ENCODE data around the gene GJD3. TPM values are rescaled to one million over a fixed set of nuclear protein-coding genes. Genes with fewer than 3 reads are reported as not detected.
A peak's percentile ranks its signal among the peaks of the same experiment; 100 is the strongest.

The GJD3 gene
- total and polyA plus RNA-seq, 2 of the 4 experiments (the other 2 are of a cell fraction), result 0.10 TPM; not detected in 1

DNA sequence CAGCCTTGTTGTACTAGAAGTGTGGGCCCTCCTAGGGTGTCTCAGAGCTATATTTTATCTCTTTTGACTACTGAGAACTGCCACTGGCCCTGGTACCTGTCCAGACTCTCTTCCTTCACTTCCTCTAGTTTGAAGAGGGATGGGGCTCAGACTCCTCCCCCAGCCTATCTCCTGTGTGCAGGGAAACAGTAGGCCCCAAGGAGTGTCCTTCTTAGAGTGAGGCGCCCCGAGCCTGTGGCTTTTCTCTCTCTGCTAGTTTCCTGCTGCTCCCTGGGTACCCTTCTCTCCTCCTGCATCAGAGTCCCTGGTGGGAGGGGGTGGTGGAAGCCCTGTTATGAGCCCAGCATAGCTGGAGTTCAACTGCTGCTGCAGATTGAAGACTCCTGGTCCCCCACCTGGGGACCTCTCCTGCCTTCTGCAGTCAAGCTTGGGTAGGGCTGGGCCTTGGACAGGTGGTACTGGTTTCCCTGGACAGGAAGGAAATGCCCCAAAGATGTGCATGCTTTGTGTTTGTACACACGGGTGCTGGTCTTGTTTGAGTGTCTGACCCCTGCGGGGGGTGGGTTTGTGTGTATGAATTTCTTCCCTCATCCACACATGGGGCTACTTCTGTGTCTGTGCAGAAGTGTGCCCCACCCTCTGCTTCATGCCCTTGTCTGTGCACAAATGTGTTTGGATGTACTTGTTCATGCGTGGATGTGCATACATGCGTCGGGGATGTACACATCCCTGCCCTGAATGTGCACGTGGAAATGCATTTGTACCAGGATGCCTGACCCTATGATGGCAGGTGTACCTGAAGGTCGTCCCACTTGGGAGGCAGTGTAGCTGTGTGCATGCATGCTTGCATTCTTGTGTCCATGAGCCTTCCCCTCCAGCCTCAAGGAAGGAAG lies 48.6 kb downstream of the GJD3 start (continued):
- TF ChIP-seq USF2 (IDR thresholded peaks at IDR 0.05; ENCODE audit: low read depth, low read length), result no peak

DNA sequence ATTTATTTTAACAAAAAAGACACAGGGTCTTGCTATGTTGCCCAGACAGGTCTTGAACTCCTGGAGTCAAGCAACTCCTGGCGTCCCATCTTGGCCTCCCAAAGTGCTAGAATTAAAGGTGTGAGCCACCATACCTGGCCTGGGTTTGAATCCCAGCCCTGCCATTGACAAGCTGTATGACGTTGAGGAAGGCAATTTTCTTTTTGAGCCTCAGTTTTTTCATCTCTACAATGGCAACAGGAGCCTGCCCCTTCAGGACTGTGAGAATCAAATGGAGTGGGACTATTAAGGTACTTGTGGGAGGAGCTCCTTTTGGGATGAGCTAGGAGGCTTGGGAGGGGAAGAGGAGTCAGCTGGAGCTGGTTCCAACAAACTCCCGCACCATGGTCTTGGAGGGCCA lies 49.3 kb downstream of the GJD3 start:
- peak overlapping the region; percentile 81 for H2BK20ac ChIP-seq (ENCODE audit: low read depth, low read length)
- intact Hi-C loops (cut with micrococcal nuclease), result no loop called here
- WGBS, 2 experiments (ENCODE audit: extremely low coverage in 2 of 2, insufficient read length in 1 of 2), result 100% methylated on average over 1 of the region's 3 CpGs; no CpG with 5 or more reads in 1 of the 2 experiments
- no peak overlapping the region for H2AFZ ChIP-seq (replicated peaks; ENCODE audit: low read length, poor library complexity)
- H3K4me1 ChIP-seq (ENCODE audit: control insufficient read depth, insufficient read depth, low read length), result peaks cover 62% of the 10 kb centered on the region
- no peak for ATAC-seq (ENCODE audit: low read depth)
- DNase-seq, result no peak
- H3K9me1 ChIP-seq (ENCODE audit: insufficient read depth, low read length), result peaks cover 47% of the 10 kb centered on the region
- no peaks in the 10 kb centered on the region for H3K9me3 ChIP-seq (ENCODE audit: control insufficient read depth, insufficient read depth, low read length)
- H4K8ac ChIP-seq (ENCODE audit: low read depth in 2 of 2, low read length in 2 of 2), result peak overlapping the region in 1 of 2 experiments; percentile 39; a peak in 2 of 4 replicates
- no peak overlapping the region for H3K4me3 ChIP-seq (ENCODE audit: insufficient read depth, low read depth, low read length)
- POLR2A ChIA-PET (ENCODE audit: unreplicated experiment), result no interaction called here
- in situ Hi-C loops (cut with MboI; ENCODE audit: low sequenced_read_pairs), result no loop called here
- H2AK9ac ChIP-seq (replicated peaks; ENCODE audit: low read depth, low read length, poor library complexity), result peak overlapping the region; percentile 45
- peak overlapping the region; percentile 91 for H3K4ac ChIP-seq (ENCODE audit: low read depth, low read length)
- peak overlapping the region; percentile 86 for H2AK5ac ChIP-seq (ENCODE audit: low read depth, low read length)
- H4K20me1 ChIP-seq (ENCODE audit: insufficient read depth, low read length), result peaks cover 16% of the 10 kb centered on the region; the same call in 1 of the 2 replicates
- H2BK15ac ChIP-seq (ENCODE audit: low read depth, low read length), result peak overlapping the region; percentile 63; the same call in 2 of the 3 replicates
- H4K5ac ChIP-seq (ENCODE audit: low read depth, low read length), result no peak overlapping the region; the same call in 1 of the 2 replicates
- BruUV-seq (replicated peaks), result no TSS peak
- H3K36me3 ChIP-seq (ENCODE audit: control insufficient read depth, insufficient read depth, low read length), result no peaks in the 10 kb centered on the region
- no peaks in the 10 kb centered on the region for H3K27me3 ChIP-seq (ENCODE audit: control insufficient read depth, insufficient read depth, low read length)
- peak overlapping the region; percentile 92 for H2BK120ac ChIP-seq (ENCODE audit: low read depth, low read length)
- dilution Hi-C loops (cut with HindIII; ENCODE audit: low sequenced_read_pairs, unreplicated experiment), result no loop called here
- peak overlapping the region; percentile 7 for H2BK5ac ChIP-seq (ENCODE audit: low read depth, low read length, poor library complexity, severe bottlenecking)
- no peak overlapping the region for H3K4me2 ChIP-seq (ENCODE audit: low read depth, low read length)
- 0 out of 2 replicates have a peak overlapping the region, but pooled peaks have one; percentile 39 for H3K23ac ChIP-seq (ENCODE audit: low read depth, low read length)
- H3K18ac ChIP-seq (ENCODE audit: low read depth, low read length), result peak overlapping the region; percentile 13; the same call in 1 of the 2 replicates
- H3K14ac ChIP-seq (replicated peaks; ENCODE audit: low read depth, low read length), result peak overlapping the region; percentile 61
- H3K79me1 ChIP-seq (ENCODE audit: low read depth in 1 of 2, low read length in 2 of 2), result peaks cover 7 to 58% of the 10 kb centered on the region in 2 experiments; a peak in 3 of 4 replicates
- H3K27ac ChIP-seq (ENCODE audit: insufficient read depth, low read length), result no peak overlapping the region
- no peak overlapping the region for H3K9ac ChIP-seq (ENCODE audit: low read depth, low read length)
- peak overlapping the region; percentile 55; the same call in 1 of the 2 replicates for H4K91ac ChIP-seq (ENCODE audit: insufficient read depth, low read depth, low read length)
- CTCF ChIA-PET, result no interaction called here
- peak overlapping the region; percentile 3; the same call in 1 of the 2 replicates for H3K56ac ChIP-seq (ENCODE audit: extremely low read depth, insufficient read depth, low read length)
- TF ChIP-seq ELK1 (IDR thresholded peaks at IDR 0.05; ENCODE audit: borderline replicate concordance, low read depth, low read length), result no peak
- TF ChIP-seq, protein P1, sequence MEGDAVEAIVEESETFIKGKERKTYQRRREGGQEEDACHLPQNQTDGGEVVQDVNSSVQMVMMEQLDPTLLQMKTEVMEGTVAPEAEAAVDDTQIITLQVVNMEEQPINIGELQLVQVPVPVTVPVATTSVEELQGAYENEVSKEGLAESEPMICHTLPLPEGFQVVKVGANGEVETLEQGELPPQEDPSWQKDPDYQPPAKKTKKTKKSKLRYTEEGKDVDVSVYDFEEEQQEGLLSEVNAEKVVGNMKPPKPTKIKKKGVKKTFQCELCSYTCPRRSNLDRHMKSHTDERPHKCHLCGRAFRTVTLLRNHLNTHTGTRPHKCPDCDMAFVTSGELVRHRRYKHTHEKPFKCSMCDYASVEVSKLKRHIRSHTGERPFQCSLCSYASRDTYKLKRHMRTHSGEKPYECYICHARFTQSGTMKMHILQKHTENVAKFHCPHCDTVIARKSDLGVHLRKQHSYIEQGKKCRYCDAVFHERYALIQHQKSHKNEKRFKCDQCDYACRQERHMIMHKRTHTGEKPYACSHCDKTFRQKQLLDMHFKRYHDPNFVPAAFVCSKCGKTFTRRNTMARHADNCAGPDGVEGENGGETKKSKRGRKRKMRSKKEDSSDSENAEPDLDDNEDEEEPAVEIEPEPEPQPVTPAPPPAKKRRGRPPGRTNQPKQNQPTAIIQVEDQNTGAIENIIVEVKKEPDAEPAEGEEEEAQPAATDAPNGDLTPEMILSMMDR (conservative IDR thresholded peaks at IDR 0.05; ENCODE audit: low read depth, low read length), result no peak
- TF ChIP-seq MAZ (IDR thresholded peaks at IDR 0.05; ENCODE audit: borderline replicate concordance, low read depth, low read length), result no peak
- TF ChIP-seq RAD21 (IDR thresholded peaks at IDR 0.05; ENCODE audit: low read length), result no peak
- TF ChIP-seq NFE2L2 (IDR thresholded peaks at IDR 0.05; ENCODE audit: low read depth, low read length), result no peak
- no peak for TF ChIP-seq USF2 (IDR thresholded peaks at IDR 0.05; ENCODE audit: low read depth, low read length)
- no peak for TF ChIP-seq CEBPB (IDR thresholded peaks at IDR 0.05; ENCODE audit: low read depth, low read length)
- no peak for TF ChIP-seq MAFK (IDR thresholded peaks at IDR 0.05; ENCODE audit: low read depth, low read length)
- no peak for TF ChIP-seq RCOR1 (IDR thresholded peaks at IDR 0.05; ENCODE audit: insufficient replicate concordance, low read length)
